H9 (cell line): Measurements from ENCODE around the gene CKMT2. TPM values are rescaled to one million over a fixed set of nuclear protein-coding genes. Genes with fewer than 3 reads are reported as not detected.

Experiments used
- DNase-seq: peaks from one replicate; pipeline ENCODE4 v3.0.0-alpha.2; 2017
- H2AFZ ChIP-seq: one replicate; pipeline ENCODE4 v1.6.1; 2013; ENCODE audit warnings: mild to moderate bottlenecking, low read length, control low read depth, moderate library complexity
- H2AK5ac ChIP-seq: 2 replicates; pipeline ENCODE4 v1.6.1; 2013; ENCODE audit warnings: low read length, control low read depth, mixed read lengths; ENCODE audit not compliant: insufficient read length
- H2BK120ac ChIP-seq: one replicate; pipeline ENCODE4 v1.6.1; 2013; ENCODE audit warnings: low read depth, mild to moderate bottlenecking, low read length, control low read depth, inconsistent platforms; ENCODE audit not compliant: poor library complexity, severe bottlenecking
- H2BK12ac ChIP-seq: 2 replicates; pipeline ENCODE4 v1.6.1; 2013; ENCODE audit warnings: low read length, control low read depth, mixed read lengths, low read depth; ENCODE audit not compliant: insufficient read length
- H2BK15ac ChIP-seq: 2 replicates; pipeline ENCODE4 v1.6.1; 2013; ENCODE audit warnings: low read depth, low read length, control low read depth
- H2BK20ac ChIP-seq: one replicate; pipeline ENCODE4 v1.6.1; 2013; ENCODE audit warnings: low read depth, mild to moderate bottlenecking, low read length, control low read depth, inconsistent platforms; ENCODE audit not compliant: poor library complexity, severe bottlenecking
- H2BK5ac ChIP-seq: 2 replicates; pipeline ENCODE4 v1.6.1; 2013; ENCODE audit warnings: low read length, control low read depth, mixed read lengths; ENCODE audit not compliant: insufficient read length
- H3K14ac ChIP-seq: 2 replicates; pipeline ENCODE4 v1.6.1; 2013; ENCODE audit warnings: low read length, control low read depth; ENCODE audit not compliant: insufficient read depth
- H3K18ac ChIP-seq: 2 replicates; pipeline ENCODE4 v1.6.1; 2013; ENCODE audit warnings: low read depth, mild to moderate bottlenecking, mixed read lengths, low read length, control low read depth; ENCODE audit not compliant: insufficient read length
- H3K23ac ChIP-seq: 2 replicates; pipeline ENCODE4 v1.6.1; 2013; ENCODE audit warnings: low read length, control low read depth, mixed read lengths, low read depth; ENCODE audit not compliant: insufficient read length
- H3K23me2 ChIP-seq: 2 replicates; pipeline ENCODE4 v1.6.1; 2013; ENCODE audit warnings: low read depth, mild to moderate bottlenecking, mixed read lengths, low read length, control low read depth; ENCODE audit not compliant: insufficient read length, poor library complexity, severe bottlenecking
- H3K27ac ChIP-seq: 2 replicates; pipeline ENCODE4 v1.5.1; 2013; ENCODE audit warnings: low read length, control low read depth, mixed read lengths, low read depth; ENCODE audit not compliant: insufficient read length
- H3K27me3 ChIP-seq: 2 replicates; pipeline ENCODE4 v1.6.1; 2013; ENCODE audit warnings: low read length, control low read depth, inconsistent platforms; ENCODE audit not compliant: insufficient read depth
- H3K4ac ChIP-seq: 2 replicates; pipeline ENCODE4 v1.6.1; 2013; ENCODE audit warnings: low read depth, mild to moderate bottlenecking, control low read depth, inconsistent platforms, low read length, moderate library complexity
- H3K4me1 ChIP-seq: 2 replicates; pipeline ENCODE4 v1.6.1; 2013; ENCODE audit warnings: low read length, control low read depth, inconsistent platforms; ENCODE audit not compliant: insufficient read depth
- H3K4me2 ChIP-seq: 2 replicates; pipeline ENCODE4 v1.6.1; 2013; ENCODE audit warnings: low read length, control low read depth, mixed read lengths; ENCODE audit not compliant: insufficient read length, insufficient read depth
- H3K56ac ChIP-seq: 2 replicates; pipeline ENCODE4 v1.6.1; 2013; ENCODE audit warnings: low read depth, mild to moderate bottlenecking, mixed read lengths, low read length, control low read depth; ENCODE audit not compliant: insufficient read length
- H3K79me1 ChIP-seq: 2 replicates; pipeline ENCODE4 v1.6.1; 2013; ENCODE audit warnings: low read depth, mild to moderate bottlenecking, moderate library complexity, low read length, control low read depth, inconsistent platforms; ENCODE audit not compliant: insufficient read depth, poor library complexity, severe bottlenecking
- H3K79me2 ChIP-seq: 2 replicates; pipeline ENCODE4 v1.6.1; 2013; ENCODE audit warnings: low read length, control low read depth, inconsistent platforms; ENCODE audit not compliant: insufficient read depth
- H3K9ac ChIP-seq: 2 replicates; pipeline ENCODE4 v1.6.1; 2013; ENCODE audit warnings: low read length, control low read depth, mixed read lengths; ENCODE audit not compliant: insufficient read length; ENCODE audit errors: extremely low read depth
- H3K9me3 ChIP-seq: one replicate; pipeline ENCODE4 v1.6.1; 2013; ENCODE audit warnings: low read depth, low read length, inconsistent platforms; ENCODE audit not compliant: control insufficient read depth
- H3T11ph ChIP-seq: one replicate; pipeline ENCODE4 v1.6.1; 2013; ENCODE audit warnings: mild to moderate bottlenecking, low read length, control low read depth, inconsistent platforms
- H4K20me1 ChIP-seq: one replicate; pipeline ENCODE4 v1.6.1; 2013; ENCODE audit not compliant: control insufficient read depth, insufficient read length, insufficient read depth
- H4K5ac ChIP-seq: 2 replicates; pipeline ENCODE4 v1.6.1; 2013; ENCODE audit warnings: low read depth, mild to moderate bottlenecking, mixed read lengths, low read length, control low read depth; ENCODE audit not compliant: insufficient read length
- H4K8ac ChIP-seq: replicated peaks from 2 replicates; pipeline ENCODE4 v1.6.1; 2013; ENCODE audit warnings: low read length, control low read depth, mixed read lengths, low read depth; ENCODE audit not compliant: insufficient read length
- H4K91ac ChIP-seq: 2 replicates; pipeline ENCODE4 v1.6.1; 2013; ENCODE audit warnings: low read depth, mild to moderate bottlenecking, moderate library complexity, mixed read lengths, low read length, control low read depth; ENCODE audit not compliant: insufficient read length
- H3K27ac Mint-ChIP-seq, 3 experiments: 2 replicates in 2 of 3; 3 replicates in 1 of 3; pipeline ENCODE4 v1.8.0; 2020 to 2021; ENCODE audit warnings: mixed read lengths in 3 of 3, mild to moderate bottlenecking in 1 of 3, moderate library complexity in 1 of 3
- H3K27me3 Mint-ChIP-seq: 2 replicates; pipeline ENCODE4 v1.8.0; 2021; ENCODE audit warnings: low read depth, mild to moderate bottlenecking, moderate library complexity, mixed read lengths
- H3K36me3 Mint-ChIP-seq, 3 experiments: 2 replicates in 2 of 3; 3 replicates in 1 of 3; pipeline ENCODE4 v1.8.0; 2020 to 2021; ENCODE audit warnings: low read depth in 3 of 3, mixed read lengths in 3 of 3; ENCODE audit not compliant: insufficient read depth in 1 of 3
- H3K4me1 Mint-ChIP-seq, 2 experiments: 2 replicates each; pipeline ENCODE4 v1.8.0; 2020; ENCODE audit warnings: mixed read lengths in 2 of 2
- H3K4me3 Mint-ChIP-seq, 2 experiments: 2 replicates in 1 of 2; 3 replicates in 1 of 2; pipeline ENCODE4 v1.8.0; 2020 to 2021; ENCODE audit warnings: mild to moderate bottlenecking in 2 of 2, mixed read lengths in 2 of 2, moderate library complexity in 1 of 2
- H3K9me3 Mint-ChIP-seq, 2 experiments: 2 replicates in 1 of 2; 3 replicates in 1 of 2; pipeline ENCODE4 v1.8.0; 2020; ENCODE audit warnings: mild to moderate bottlenecking in 2 of 2, mixed read lengths in 2 of 2, moderate library complexity in 1 of 2
- WGBS: extraction: QIAGEN DNeasy Blood & Tissue Kit; methylation state at CpG from one replicate; pipeline ENCODE4 v1.1.7; 2013; ENCODE audit warnings: missing lambda C conversion rate, low lambda C conversion rate, mixed read lengths; ENCODE audit not compliant: insufficient read length; ENCODE audit errors: extremely low coverage; 5-methylcytosine and 5-hydroxymethylcytosine counted together
- total RNA-seq: library from RNA; stranded (reverse); gene quantifications from 2 replicates; pipeline ENCODE4 v1.2.1, GENCODE V29; 2021
- TF ChIP-seq, protein P1 (sequence below): fragments of 200-600 bp; sonication (generic); conservative IDR thresholded peaks from 3 replicates; pipeline ENCODE4 v1.8.0; 2021; ENCODE audit warnings: antibody characterized with exemption, mild to moderate bottlenecking

Gene CKMT2
- total RNA-seq, 1 experiment from 2014 or later: 1.8 TPM

DNA sequence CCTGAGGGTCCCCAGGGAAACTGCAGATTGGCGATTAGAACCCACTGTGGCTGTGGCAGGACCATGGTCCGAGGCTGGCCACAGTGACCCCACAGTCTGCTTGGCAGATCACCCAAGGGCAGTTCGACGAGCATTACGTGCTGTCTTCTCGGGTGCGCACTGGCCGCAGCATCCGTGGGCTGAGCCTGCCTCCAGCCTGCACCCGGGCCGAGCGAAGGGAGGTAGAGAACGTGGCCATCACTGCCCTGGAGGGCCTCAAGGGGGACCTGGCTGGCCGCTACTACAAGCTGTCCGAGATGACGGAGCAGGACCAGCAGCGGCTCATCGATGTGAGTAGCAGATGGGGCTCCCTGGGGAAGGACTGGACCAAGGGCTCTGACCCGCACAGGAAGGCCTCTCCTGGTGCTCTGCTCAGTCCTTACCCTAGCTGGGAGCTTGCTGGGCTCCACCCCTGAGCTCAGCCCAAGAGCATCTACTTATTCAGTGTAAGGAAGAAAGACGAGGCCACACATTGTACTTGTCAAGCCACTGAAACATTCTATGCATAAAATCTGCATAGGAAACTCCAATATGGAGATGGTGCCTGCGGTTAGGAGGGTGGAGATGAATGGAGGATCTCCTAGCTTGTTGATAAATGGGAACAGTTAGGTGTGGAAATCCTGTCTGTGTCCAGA is 21.9 kb downstream of the CKMT2 start:
- Histone ChIP-seq H3K79me1 (peaks cover 13% of the 10 kb centered on the region), H2BK12ac (no peak overlapping the region), H2AFZ (no peak overlapping the region), H3K27me3 (no peaks in the 10 kb centered on the region), H3K18ac (no peak overlapping the region), H2AK5ac (no peak overlapping the region), H4K91ac (no peak overlapping the region), H3K79me2 (no peaks in the 10 kb centered on the region; the same call in 1 of the 2 replicates), H3K56ac (no peak overlapping the region), H2BK20ac (no peak overlapping the region), H3K4me2 (no peak overlapping the region), H3K23ac (no peak overlapping the region), H3K14ac (peak overlapping the region; percentile 17; the same call in 1 of the 2 replicates), H4K8ac (no peak overlapping the region), H2BK120ac (no peak overlapping the region), H4K5ac (no peak overlapping the region), H4K20me1 (no peaks in the 10 kb centered on the region), H3K9me3 (no peaks in the 10 kb centered on the region), H3K4me1 (peaks cover 3% of the 10 kb centered on the region; the same call in 1 of the 2 replicates), H3K4ac (no peak overlapping the region), H3K23me2 (no peaks in the 10 kb centered on the region), H3T11ph (no peak overlapping the region), H3K27ac (no peak overlapping the region), H2BK5ac (no peak overlapping the region), H2BK15ac (no peak overlapping the region), H3K9ac (no peak overlapping the region)
- Mint-ChIP-seq H3K9me3 (peaks cover under 1 to 4% of the 10 kb centered on the region in 2 experiments; a peak in 4 of 5 replicates), H3K4me1 (peaks cover 12 to 29% of the 10 kb centered on the region in 2 experiments), H3K36me3 (peaks cover 11 to 23% (median 14%) of the 10 kb centered on the region in 3 experiments; a peak in 6 of 7 replicates), H3K27me3 (no peaks in the 10 kb centered on the region), H3K4me3 (no peak overlapping the region), H3K27ac (peak overlapping the region in 2 of 3 experiments; percentile 22 to 48; a peak in 3 of 7 replicates)
- TF ChIP-seq, protein P1, sequence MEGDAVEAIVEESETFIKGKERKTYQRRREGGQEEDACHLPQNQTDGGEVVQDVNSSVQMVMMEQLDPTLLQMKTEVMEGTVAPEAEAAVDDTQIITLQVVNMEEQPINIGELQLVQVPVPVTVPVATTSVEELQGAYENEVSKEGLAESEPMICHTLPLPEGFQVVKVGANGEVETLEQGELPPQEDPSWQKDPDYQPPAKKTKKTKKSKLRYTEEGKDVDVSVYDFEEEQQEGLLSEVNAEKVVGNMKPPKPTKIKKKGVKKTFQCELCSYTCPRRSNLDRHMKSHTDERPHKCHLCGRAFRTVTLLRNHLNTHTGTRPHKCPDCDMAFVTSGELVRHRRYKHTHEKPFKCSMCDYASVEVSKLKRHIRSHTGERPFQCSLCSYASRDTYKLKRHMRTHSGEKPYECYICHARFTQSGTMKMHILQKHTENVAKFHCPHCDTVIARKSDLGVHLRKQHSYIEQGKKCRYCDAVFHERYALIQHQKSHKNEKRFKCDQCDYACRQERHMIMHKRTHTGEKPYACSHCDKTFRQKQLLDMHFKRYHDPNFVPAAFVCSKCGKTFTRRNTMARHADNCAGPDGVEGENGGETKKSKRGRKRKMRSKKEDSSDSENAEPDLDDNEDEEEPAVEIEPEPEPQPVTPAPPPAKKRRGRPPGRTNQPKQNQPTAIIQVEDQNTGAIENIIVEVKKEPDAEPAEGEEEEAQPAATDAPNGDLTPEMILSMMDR: no peak
- no peak for DNase-seq
- no CpG with 5 or more reads among the region's 21 CpGs for WGBS
